GM06990 (cell line): ENCODE data around the gene NFATC4.

Experiments
- DNase-seq: peaks from one replicate; pipeline ENCODE4 v3.0.0-alpha.2; 2011; ENCODE audit not compliant: insufficient read length; ENCODE audit errors: extremely low read depth
- H3K27me3 ChIP-seq: replicated peaks from 2 replicates; pipeline ENCODE4 v1.6.0; 2011; ENCODE audit warnings: low read length; ENCODE audit not compliant: control insufficient read depth, insufficient read depth
- H3K36me3 ChIP-seq: 2 replicates; pipeline ENCODE4 v1.5.1; 2011; ENCODE audit warnings: low read length; ENCODE audit not compliant: control insufficient read depth, insufficient read depth
- H3K4me3 ChIP-seq: replicated peaks from 2 replicates; pipeline ENCODE4 v1.5.1; 2011; ENCODE audit warnings: low read depth, mild to moderate bottlenecking, control low read depth, low read length
- TF ChIP-seq, protein P1 (sequence below): IDR thresholded peaks from 2 replicates; pipeline ENCODE4 v1.5.1; 2011; ENCODE audit warnings: low read length, control low read depth, mild to moderate bottlenecking, inconsistent platforms; ENCODE audit not compliant: insufficient read depth, poor library complexity, severe bottlenecking

NFATC4 gene

DNA sequence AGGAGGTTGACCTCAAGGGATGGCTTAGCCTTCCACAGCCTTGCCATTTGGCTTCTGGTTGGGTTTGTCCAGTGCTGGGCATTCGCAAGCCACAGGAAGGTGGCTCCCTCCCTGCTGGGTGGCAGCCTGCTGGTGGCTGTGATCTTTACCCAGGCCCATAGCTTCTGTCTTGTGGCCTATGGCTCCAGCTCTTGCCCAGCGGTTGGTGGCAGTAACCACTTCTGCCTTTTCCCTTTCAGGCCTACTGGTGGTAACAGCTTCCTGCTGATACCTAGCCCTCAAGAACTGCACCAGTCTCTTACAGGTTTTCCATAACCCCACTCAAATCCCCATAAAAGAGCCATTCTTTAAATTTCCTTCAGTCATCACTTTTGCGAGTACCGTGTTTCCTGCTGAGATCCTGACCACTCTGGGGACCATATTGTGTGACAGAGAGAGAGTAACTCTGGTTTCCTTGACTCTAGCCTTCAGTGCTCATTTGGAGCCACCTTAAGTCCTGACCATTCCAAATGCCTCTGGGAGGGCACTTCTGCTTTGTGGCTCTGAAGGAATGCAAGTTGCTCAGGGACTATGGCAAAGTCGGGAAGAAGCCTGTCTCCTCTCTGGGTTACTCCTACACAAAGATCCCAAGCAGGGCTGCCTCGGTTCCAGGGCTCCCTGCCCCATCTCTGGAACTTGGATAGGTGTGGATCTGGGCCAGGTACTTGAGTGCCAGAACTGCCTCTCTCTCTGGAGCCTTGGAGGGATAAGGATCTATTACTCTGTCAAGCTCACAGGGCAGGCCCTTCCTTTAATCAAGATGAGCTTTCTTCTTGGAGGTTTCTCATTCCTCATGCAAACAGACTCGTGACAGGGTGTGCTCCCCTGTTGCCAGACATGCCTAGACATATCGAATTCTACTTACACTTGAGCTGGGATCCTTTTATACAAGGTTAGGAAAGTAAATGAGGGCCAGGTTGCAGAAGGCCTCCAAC lies 27.9 kb downstream of the NFATC4 start:
- TF ChIP-seq, protein P1, sequence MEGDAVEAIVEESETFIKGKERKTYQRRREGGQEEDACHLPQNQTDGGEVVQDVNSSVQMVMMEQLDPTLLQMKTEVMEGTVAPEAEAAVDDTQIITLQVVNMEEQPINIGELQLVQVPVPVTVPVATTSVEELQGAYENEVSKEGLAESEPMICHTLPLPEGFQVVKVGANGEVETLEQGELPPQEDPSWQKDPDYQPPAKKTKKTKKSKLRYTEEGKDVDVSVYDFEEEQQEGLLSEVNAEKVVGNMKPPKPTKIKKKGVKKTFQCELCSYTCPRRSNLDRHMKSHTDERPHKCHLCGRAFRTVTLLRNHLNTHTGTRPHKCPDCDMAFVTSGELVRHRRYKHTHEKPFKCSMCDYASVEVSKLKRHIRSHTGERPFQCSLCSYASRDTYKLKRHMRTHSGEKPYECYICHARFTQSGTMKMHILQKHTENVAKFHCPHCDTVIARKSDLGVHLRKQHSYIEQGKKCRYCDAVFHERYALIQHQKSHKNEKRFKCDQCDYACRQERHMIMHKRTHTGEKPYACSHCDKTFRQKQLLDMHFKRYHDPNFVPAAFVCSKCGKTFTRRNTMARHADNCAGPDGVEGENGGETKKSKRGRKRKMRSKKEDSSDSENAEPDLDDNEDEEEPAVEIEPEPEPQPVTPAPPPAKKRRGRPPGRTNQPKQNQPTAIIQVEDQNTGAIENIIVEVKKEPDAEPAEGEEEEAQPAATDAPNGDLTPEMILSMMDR, result no peak
- Histone ChIP-seq H3K27me3 (peaks cover 1% of the 10 kb centered on the region), H3K4me3 (no peak overlapping the region), H3K36me3 (no peaks in the 10 kb centered on the region)
- no peak for DNase-seq

DNA sequence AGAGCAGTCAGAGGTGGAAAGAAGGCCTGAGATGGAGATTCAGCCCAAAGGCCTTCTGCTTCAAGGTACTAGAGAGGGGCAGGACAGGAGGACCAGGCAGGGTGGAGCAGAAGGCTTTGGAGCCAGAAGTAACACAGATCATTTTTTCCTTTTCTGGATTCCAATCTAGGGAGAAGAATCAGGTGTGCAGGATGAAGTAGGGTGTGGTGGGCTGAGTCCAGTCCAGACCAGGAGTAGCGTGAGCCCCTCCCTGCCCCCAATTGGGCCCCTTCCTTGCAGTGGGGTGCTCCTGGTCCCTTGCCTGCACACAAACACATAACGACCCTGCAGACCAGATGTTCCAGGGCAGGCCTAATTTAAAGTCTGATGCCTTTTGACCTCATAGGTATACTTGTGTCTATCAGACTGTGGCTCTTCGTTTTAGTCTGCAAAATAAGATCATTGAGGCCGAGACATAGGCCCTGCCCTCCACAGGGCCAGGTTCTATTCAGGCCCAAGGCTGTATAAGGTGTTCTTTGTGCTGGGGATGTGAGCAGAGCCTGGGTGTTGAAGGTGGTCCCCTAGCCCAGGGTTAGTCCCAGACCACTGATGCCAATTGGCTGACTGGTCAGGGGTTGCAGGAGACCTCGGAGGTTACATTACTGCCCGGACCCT lies 29.8 kb downstream of the NFATC4 start:
- TF ChIP-seq, protein P1, result no peak
- Histone ChIP-seq H3K27me3 (peaks cover 1% of the 10 kb centered on the region), H3K36me3 (no peaks in the 10 kb centered on the region), H3K4me3 (no peak overlapping the region)
- no peak for DNase-seq

DNA sequence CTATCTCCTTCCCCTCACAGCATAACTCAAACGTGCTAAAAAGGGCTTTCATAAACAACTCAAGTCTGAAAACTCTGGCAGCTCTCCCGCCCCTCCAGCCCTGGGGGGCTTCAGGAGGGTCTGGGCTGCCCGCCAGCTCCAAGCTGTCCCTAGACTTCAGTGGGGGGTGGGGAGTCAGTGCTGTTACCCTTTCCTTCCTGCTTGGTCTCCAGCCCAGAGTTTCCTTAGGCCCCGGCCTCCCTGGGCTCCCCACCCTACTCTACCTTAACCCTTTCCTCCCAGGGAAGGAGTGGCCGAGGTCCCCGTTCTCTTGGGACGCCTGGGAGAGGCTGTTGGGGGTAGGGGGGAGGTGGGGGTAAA lies 30.3 kb downstream of the NFATC4 start:
- Histone ChIP-seq H3K4me3 (no peak overlapping the region), H3K36me3 (no peaks in the 10 kb centered on the region), H3K27me3 (peaks cover 1% of the 10 kb centered on the region)
- TF ChIP-seq, protein P1, result no peak
- no peak for DNase-seq

DNA sequence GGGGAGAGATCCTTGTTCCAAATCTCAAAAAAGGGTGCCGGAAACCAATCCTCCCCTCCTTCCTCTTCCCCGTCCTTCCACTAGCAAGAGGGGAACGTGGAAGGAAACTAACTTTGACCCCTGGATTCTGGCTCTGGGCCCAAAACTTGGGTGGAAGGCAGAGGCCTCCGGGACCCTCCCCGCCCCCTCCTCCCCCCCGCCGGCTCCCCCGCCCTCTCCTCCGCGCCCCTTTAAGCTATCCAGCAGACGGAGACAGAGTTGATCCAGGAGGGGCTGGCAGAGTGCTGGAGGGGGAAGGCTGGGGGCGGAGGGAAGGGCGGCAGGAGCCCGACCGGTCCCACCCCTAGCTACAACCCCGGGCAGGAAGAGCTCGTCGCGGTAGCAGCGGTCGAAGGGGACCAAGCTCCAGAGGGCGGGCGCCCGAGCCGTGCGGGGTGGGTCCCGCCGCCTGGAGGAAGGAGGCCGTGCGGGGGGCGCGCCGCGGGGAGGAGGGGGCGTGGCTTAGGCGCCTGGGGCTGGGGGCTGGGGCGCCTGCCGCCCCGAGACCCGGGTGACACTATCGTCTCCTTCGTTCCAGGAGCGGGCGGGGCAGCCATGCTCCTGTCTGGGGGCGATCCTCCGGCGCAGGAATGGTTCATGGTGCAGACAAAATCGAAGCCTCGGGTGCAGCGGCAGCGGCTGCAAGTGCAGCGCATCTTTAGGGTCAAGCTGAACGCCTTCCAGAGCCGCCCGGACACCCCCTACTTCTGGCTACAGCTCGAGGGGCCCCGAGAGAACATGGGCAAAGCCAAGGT lies 30.9 kb downstream of the NFATC4 start, which contains the start of gene NYNRIN:
Gene NYNRIN, plus strand, starts transcription at position 351 of the 794 bp plus-strand sequence. Its CDS starts 244 bp downstream, at position 595.
- Histone ChIP-seq H3K27me3 (peaks cover 1% of the 10 kb centered on the region), H3K4me3 (peak within 1 kb of the TSS; percentile 15; the same call in 1 of the 2 replicates), H3K36me3 (no peaks in the 10 kb centered on the region)
- TF ChIP-seq, protein P1, result no peak
- DNase-seq, result no peak

DNA sequence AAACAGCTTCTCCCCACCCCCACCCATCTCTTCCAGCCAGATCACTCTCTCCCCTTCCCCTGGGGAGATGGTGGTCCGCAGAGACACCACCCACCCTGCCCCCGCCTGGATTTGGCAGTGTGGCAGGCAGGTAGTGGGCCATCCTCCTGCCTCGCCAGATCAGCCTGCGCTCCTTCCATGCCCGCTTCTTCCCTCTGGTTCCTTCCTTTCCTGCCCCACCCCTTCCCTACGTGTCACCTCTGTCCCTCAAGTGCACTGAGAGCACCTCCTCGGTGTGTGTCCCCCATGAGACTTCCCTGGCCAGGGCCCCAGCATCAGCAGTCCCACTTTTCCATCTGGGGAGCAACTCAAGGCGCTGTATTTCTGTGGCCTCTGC lies 31.5 kb downstream of the NFATC4 start:
- no peak overlapping the region for H3K4me3 ChIP-seq
- TF ChIP-seq, protein P1, result no peak
- H3K27me3 ChIP-seq, result peaks cover 1% of the 10 kb centered on the region
- no peak for DNase-seq
- H3K36me3 ChIP-seq, result no peaks in the 10 kb centered on the region
